ENCODE results near the gene RAMAC. TPM values are rescaled to one million over a fixed set of nuclear protein-coding genes. Genes with fewer than 3 reads are reported as not detected.

The RAMAC gene
- polyA plus RNA-seq, 1 of the 3 experiments (the other 2 are of a cell fraction) = 25.9 TPM

GRCh38 chr15:82969353-82969752 lies 16.7 kb upstream of the RAMAC start:
- DNase-seq = no peak
- POLR2A ChIA-PET = interaction anchor here (0.7 kb wide), 1 partner anchor 17 kb away, joined by 3 read pairs; the partner anchor contains the start of gene RAMAC

GRCh38 chr15:82970078-82970686 lies 15.8 kb upstream of the RAMAC start:
- Histone ChIP-seq H3K9ac (no peak overlapping the region), H3K27ac (ENCODE audit: low read depth in 2 of 2, low read length in 1 of 2) (peak overlapping the region in 1 of 2 experiments; percentile 71; a peak in 2 of 4 replicates), H3K9me3 (no peaks in the 10 kb centered on the region), H3K9me2 (no peaks in the 10 kb centered on the region), H3K36me3 (replicated peaks in 1 of 2; ENCODE audit: control insufficient read depth in 1 of 2, insufficient read depth in 2 of 2, low read length in 1 of 2) (no peaks in the 10 kb centered on the region), H3K79me2 (ENCODE audit: insufficient read depth) (no peaks in the 10 kb centered on the region), H2AFZ (ENCODE audit: low read depth) (no peak overlapping the region), H3K27me3 (ENCODE audit: insufficient read depth) (no peaks in the 10 kb centered on the region), H4K20me1 (ENCODE audit: insufficient read depth) (no peaks in the 10 kb centered on the region), H3K4me3 (ENCODE audit: low read depth in 2 of 2, low read length in 1 of 2) (no peak overlapping the region), H3F3A (replicated peaks; ENCODE audit: insufficient read depth) (no peaks in the 10 kb centered on the region), H3K4me1 (ENCODE audit: control insufficient read depth in 1 of 2, insufficient read depth in 2 of 2, low read depth in 1 of 2, low read length in 1 of 2) (peaks cover 0 to 13% of the 10 kb centered on the region in 2 experiments; a peak in 2 of 4 replicates), H3K4me2 (no peak overlapping the region)
- ChIA-PET POLR2A (interaction anchor here (0.6 to 1.7 kb wide), 5 partner anchors 10 to 430 kb away, joined by 3 to 16 read pairs (median 5); partner anchors contain the start of genes RAMAC and RPS17), CTCF (interaction anchor here (1.0 to 2.6 kb wide), 6 partner anchors 13 to 439 kb away, joined by 3 to 11 read pairs (median 4); partner anchors contain the start of gene C15orf40)
- WGBS (ENCODE audit: low lambda C conversion rate) = 10% methylated on average over 3 of the region's 3 CpGs
- peak; percentile 38 for DNase-seq
- no peak for TF ChIP-seq IRF3 (IDR thresholded peaks at IDR 0.05; ENCODE audit: low read depth, low read length)
- no peak for TF ChIP-seq ELF1 (IDR thresholded peaks at IDR 0.05)
- no peak for TF ChIP-seq RFX5 (IDR thresholded peaks at IDR 0.05; ENCODE audit: low read length)
- TF ChIP-seq GABPA (IDR thresholded peaks at IDR 0.05; ENCODE audit: low read depth) = no peak
- no peak for TF ChIP-seq JUND (IDR thresholded peaks at IDR 0.05)
- no peak for TF ChIP-seq YY1 (IDR thresholded peaks at IDR 0.05; ENCODE audit: low read depth)
- peak; percentile 63; the same call in 1 of the 2 replicates for TF ChIP-seq RCOR1 (IDR thresholded peaks at IDR 0.05; ENCODE audit: low read length)
- no peak for TF ChIP-seq NRF1 (IDR thresholded peaks at IDR 0.05; ENCODE audit: low read depth, low read length)
- TF ChIP-seq CTCF (IDR thresholded peaks at IDR 0.05) = no peak
- no peak for TF ChIP-seq POLR2AphosphoS5 (IDR thresholded peaks at IDR 0.05; ENCODE audit: low read depth, low read length)
- TF ChIP-seq TEAD4 (IDR thresholded peaks at IDR 0.05; ENCODE audit: borderline replicate concordance, insufficient read depth) = no peak
- no peak for TF ChIP-seq PBX3 (IDR thresholded peaks at IDR 0.05)
- TF ChIP-seq RXRA (IDR thresholded peaks at IDR 0.05; ENCODE audit: borderline replicate concordance, low read depth) = no peak
- no peak for TF ChIP-seq FOXM1 (IDR thresholded peaks at IDR 0.05; ENCODE audit: low read depth)
- no peak for TF ChIP-seq USF2 (IDR thresholded peaks at IDR 0.05; ENCODE audit: borderline replicate concordance, low read depth, low read length)
- no peak for TF ChIP-seq MAX (IDR thresholded peaks at IDR 0.05; ENCODE audit: low read depth)
- no peak for TF ChIP-seq REST (IDR thresholded peaks at IDR 0.05; ENCODE audit: low read depth, low read length)
- TF ChIP-seq MXI1 (IDR thresholded peaks at IDR 0.05; ENCODE audit: low read depth, low read length) = peak; percentile 5; the same call in 1 of the 2 replicates

More at GRCh38 chr15:82969353-82969752, 16.7 kb upstream of the RAMAC start:
- Histone ChIP-seq H3F3A (replicated peaks; ENCODE audit: insufficient read depth) (no peaks in the 10 kb centered on the region), H3K4me3 (ENCODE audit: low read depth in 2 of 2, low read length in 1 of 2) (no peak overlapping the region), H3K4me1 (ENCODE audit: control insufficient read depth in 1 of 2, insufficient read depth in 2 of 2, low read depth in 1 of 2, low read length in 1 of 2) (peaks cover 0 to 13% of the 10 kb centered on the region in 2 experiments; a peak in 2 of 4 replicates), H3K79me2 (ENCODE audit: insufficient read depth) (no peaks in the 10 kb centered on the region), H3K9me2 (no peaks in the 10 kb centered on the region), H3K9ac (no peak overlapping the region), H3K9me3 (no peaks in the 10 kb centered on the region), H3K27me3 (ENCODE audit: insufficient read depth) (no peaks in the 10 kb centered on the region), H4K20me1 (ENCODE audit: insufficient read depth) (no peaks in the 10 kb centered on the region), H3K27ac (ENCODE audit: low read depth in 2 of 2, low read length in 1 of 2) (no peak overlapping the region), H3K36me3 (replicated peaks in 1 of 2; ENCODE audit: control insufficient read depth in 1 of 2, insufficient read depth in 2 of 2, low read length in 1 of 2) (no peaks in the 10 kb centered on the region), H2AFZ (ENCODE audit: low read depth) (no peak overlapping the region), H3K4me2 (no peak overlapping the region)
- WGBS (ENCODE audit: low lambda C conversion rate) = 83% methylated on average over 7 of the region's 7 CpGs
- TF ChIP-seq POLR2AphosphoS5 (IDR thresholded peaks at IDR 0.05; ENCODE audit: low read depth, low read length) = no peak
- CTCF ChIA-PET = interaction anchor here (0.8 to 1.5 kb wide), 4 partner anchors 16 to 438 kb away, joined by 3 to 4 read pairs (median 4); partner anchors contain the start of gene C15orf40

All from SK-N-SH (cell line).